Transverse colon (tissue), 4 donors: ENCODE data around the gene HMGN5. TPM values are rescaled to one million over a fixed set of nuclear protein-coding genes. Genes with fewer than 3 reads are reported as not detected.

Experiments
- DNase-seq: peaks from one replicate; pipeline ENCODE4 v3.0.0-alpha.2; 2019
- H3K27ac ChIP-seq, 4 donors: fragments of 200-600 bp; sonication (generic); 2 replicates each; pipeline ENCODE4 v1.5.1; 2016 to 2018; ENCODE audit warnings: inconsistent platforms in 4 of 4
- H3K27me3 ChIP-seq: fragments of 200-600 bp; sonication (generic); 2 replicates; pipeline ENCODE4 v1.5.1; 2017; ENCODE audit warnings: inconsistent platforms
- H3K36me3 ChIP-seq, 4 donors: fragments of 200-600 bp; sonication (generic); 2 replicates each; pipeline ENCODE4 v1.5.1; 2017 to 2019; ENCODE audit warnings: inconsistent platforms in 4 of 4
- H3K4me1 ChIP-seq, 4 donors: fragments of 200-600 bp; sonication (generic); 2 replicates each; pipeline ENCODE4 v1.5.1; 2017 to 2020; ENCODE audit warnings: inconsistent platforms in 4 of 4
- H3K4me3 ChIP-seq, 4 donors: fragments of 200-600 bp; sonication (generic); 1 replicate in 1 of 4; 2 replicates in 3 of 4; pipeline versions ENCODE4 v1.5.1 to v1.6.1; 2017 to 2019; ENCODE audit warnings: inconsistent platforms in 4 of 4
- H3K9me3 ChIP-seq, 2 donors: fragments of 200-600 bp; sonication (generic); 2 replicates each; pipeline ENCODE4 v1.5.1; 2017 to 2019; ENCODE audit warnings: inconsistent platforms in 2 of 2
- EP300 ChIP-seq: sonication (generic); formaldehyde crosslinking; IDR thresholded peaks from one replicate; pipeline ENCODE4 v1.6.1; 2017; ENCODE audit warnings: antibody characterized with exemption, low read depth
- POLR2A ChIP-seq: fragments of 450-650 bp; IDR thresholded peaks from one replicate; pipeline ENCODE4 v1.6.1; 2016; ENCODE audit warnings: antibody characterized with exemption, mild to moderate bottlenecking, moderate library complexity
- POLR2AphosphoS5 ChIP-seq, 3 donors: sonication (generic); formaldehyde crosslinking; IDR thresholded peaks; one replicate each; pipeline ENCODE4 v1.6.1; 2016; ENCODE audit warnings: antibody characterized with exemption in 3 of 3
- WGBS, 2 donors: methylation state at CpG; one replicate each; pipeline ENCODE4 v1.1.5; 2018; ENCODE audit warnings: low coverage in 1 of 2; 5-methylcytosine and 5-hydroxymethylcytosine counted together
- in situ Hi-C, 4 donors: fragments of 200-750 bp; cut with MboI; loops; one replicate each; pipeline versions ENCODE4 v1.15.0 to v1.15.1; 2017; ENCODE audit warnings: low sequenced_read_pairs in 3 of 4, low pct_ligation_motif_present in 1 of 4, low pct_unique_long_range_greater_than_20kb in 1 of 4
- intact Hi-C: fragments of 100-400 bp; cut with DNase I; formaldehyde crosslinking; loops from one replicate; pipeline ENCODE4 v1.15.1; 2023; ENCODE audit warnings: low total_unique reads
- total RNA-seq, 4 donors: library from RNA; depleted of rRNA; stranded (reverse); fragments of >200 nt; gene quantifications; one replicate each; pipeline ENCODE4 v1.1.0, GENCODE V29; 2016
- TF ChIP-seq, protein P1 (sequence below), 5 experiments: fragments of 200-600 bp in 3 of 5; fragments of 450-650 bp in 2 of 5; sonication (generic) in 3 of 5; IDR thresholded peaks; 1 replicate in 2 of 5; 2 replicates in 3 of 5; pipeline ENCODE4 v1.5.1; 2016 to 2017; ENCODE audit warnings: antibody characterized with exemption in 5 of 5, inconsistent platforms in 3 of 5, mild to moderate bottlenecking in 2 of 5, moderate library complexity in 1 of 5

The HMGN5 gene
- total RNA-seq, 4 donors from 2014 or later = 3.0 to 6.1 (median 5.7) TPM; not detected in 1

DNA sequence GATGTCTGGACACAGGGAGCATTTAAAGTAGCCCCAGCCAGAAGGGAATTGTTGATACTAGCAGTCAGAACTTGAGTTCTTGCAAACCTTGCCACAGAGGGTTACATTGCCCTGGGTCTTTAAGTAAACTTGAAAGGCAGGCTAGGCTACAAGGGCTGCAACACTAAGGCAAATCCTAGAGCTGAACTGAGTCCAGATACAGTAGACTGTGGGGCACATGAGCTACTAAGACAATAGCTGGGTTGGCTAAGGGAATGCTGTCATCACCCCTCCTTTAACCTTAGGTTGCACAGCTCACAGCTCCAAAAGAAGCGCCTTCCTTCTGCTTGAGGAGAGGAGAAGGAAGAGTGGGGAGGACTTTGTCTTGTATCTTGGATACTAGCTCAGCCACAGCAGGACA is 35.8 kb upstream of the HMGN5 start:
- H3K27me3 ChIP-seq = no peaks in the 10 kb centered on the region
- H3K4me3 ChIP-seq = no peak overlapping the region
- intact Hi-C loops (no loop called here), in situ Hi-C loops (no loop called here)
- H3K4me1 ChIP-seq = no peaks in the 10 kb centered on the region
- no peak for TF ChIP-seq POLR2A
- TF ChIP-seq EP300 = no peak
- TF ChIP-seq POLR2AphosphoS5 (IDR thresholded peaks at IDR 0.05) = no peak
- TF ChIP-seq, protein P1, sequence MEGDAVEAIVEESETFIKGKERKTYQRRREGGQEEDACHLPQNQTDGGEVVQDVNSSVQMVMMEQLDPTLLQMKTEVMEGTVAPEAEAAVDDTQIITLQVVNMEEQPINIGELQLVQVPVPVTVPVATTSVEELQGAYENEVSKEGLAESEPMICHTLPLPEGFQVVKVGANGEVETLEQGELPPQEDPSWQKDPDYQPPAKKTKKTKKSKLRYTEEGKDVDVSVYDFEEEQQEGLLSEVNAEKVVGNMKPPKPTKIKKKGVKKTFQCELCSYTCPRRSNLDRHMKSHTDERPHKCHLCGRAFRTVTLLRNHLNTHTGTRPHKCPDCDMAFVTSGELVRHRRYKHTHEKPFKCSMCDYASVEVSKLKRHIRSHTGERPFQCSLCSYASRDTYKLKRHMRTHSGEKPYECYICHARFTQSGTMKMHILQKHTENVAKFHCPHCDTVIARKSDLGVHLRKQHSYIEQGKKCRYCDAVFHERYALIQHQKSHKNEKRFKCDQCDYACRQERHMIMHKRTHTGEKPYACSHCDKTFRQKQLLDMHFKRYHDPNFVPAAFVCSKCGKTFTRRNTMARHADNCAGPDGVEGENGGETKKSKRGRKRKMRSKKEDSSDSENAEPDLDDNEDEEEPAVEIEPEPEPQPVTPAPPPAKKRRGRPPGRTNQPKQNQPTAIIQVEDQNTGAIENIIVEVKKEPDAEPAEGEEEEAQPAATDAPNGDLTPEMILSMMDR (IDR thresholded peaks at IDR 0.05) = no peak
- H3K36me3 ChIP-seq = no peaks in the 10 kb centered on the region
- WGBS, 2 donors = 82% methylated on average over 1 of the region's 1 CpG; no CpG with 5 or more reads in 1 of the 2 donors
- DNase-seq = no peak
- H3K9me3 ChIP-seq = no peaks in the 10 kb centered on the region
- H3K27ac ChIP-seq = no peak overlapping the region

DNA sequence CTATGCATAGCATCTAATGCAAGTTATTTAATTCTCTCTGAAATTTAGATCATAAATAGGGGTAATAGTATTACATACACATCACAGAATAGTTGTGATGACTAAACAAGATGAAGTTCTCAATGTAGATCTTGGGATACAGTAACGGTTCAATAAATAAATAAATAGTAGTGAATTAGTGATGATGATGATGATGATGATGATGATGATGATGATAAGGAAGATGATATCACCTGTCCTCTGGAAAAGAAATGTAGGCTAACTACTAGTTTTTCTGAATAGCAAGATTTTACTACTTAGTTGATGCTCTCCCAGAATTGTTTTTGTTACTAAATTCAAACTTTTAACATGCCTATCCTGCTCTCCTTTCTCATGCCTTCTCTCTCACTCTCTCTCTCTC is 30.5 kb upstream of the HMGN5 start:
- TF ChIP-seq POLR2A (no peak), EP300 (no peak), POLR2AphosphoS5 (IDR thresholded peaks at IDR 0.05) (no peak)
- TF ChIP-seq, protein P1 (IDR thresholded peaks at IDR 0.05) = no peak
- Histone ChIP-seq H3K9me3 (no peaks in the 10 kb centered on the region), H3K4me3 (no peak overlapping the region), H3K4me1 (no peaks in the 10 kb centered on the region), H3K36me3 (no peaks in the 10 kb centered on the region), H3K27me3 (no peaks in the 10 kb centered on the region), H3K27ac (no peak overlapping the region)
- DNase-seq = no peak
- intact Hi-C loops (no loop called here), in situ Hi-C loops (no loop called here)
- WGBS, 2 donors = 82% methylated on average over 1 of the region's 1 CpG; no CpG with 5 or more reads in 1 of the 2 donors

DNA sequence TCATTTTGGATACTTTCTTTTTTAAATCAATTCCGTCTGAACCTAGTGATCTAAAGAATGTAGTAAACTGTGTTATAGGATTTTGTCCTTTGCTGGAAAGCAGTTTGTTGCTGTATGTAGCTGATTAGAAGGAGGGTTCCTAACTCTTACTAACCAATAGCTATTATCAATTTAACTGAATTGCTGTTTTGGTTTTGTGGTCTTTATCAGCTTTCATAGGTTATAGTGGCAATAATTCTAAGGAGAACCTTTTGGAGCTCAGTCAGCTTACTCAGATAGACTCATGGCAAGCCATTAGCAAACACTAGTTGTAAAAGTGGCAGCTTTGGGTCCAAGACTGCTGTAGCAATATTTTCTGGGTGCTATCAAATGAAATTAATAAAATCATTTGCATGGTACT is 29.8 kb upstream of the HMGN5 start:
- intact Hi-C loops (no loop called here), in situ Hi-C loops (no loop called here)
- TF ChIP-seq POLR2A = no peak
- no peak for TF ChIP-seq EP300
- no peak for TF ChIP-seq POLR2AphosphoS5 (IDR thresholded peaks at IDR 0.05)
- TF ChIP-seq, protein P1 (IDR thresholded peaks at IDR 0.05) = no peak
- Histone ChIP-seq H3K4me3 (no peak overlapping the region), H3K4me1 (no peaks in the 10 kb centered on the region), H3K27ac (no peak overlapping the region), H3K9me3 (no peaks in the 10 kb centered on the region), H3K36me3 (no peaks in the 10 kb centered on the region), H3K27me3 (no peaks in the 10 kb centered on the region)
- no peak for DNase-seq
- 53 to 86% methylated on average over 1 of the region's 1 CpG for WGBS, 2 donors

DNA sequence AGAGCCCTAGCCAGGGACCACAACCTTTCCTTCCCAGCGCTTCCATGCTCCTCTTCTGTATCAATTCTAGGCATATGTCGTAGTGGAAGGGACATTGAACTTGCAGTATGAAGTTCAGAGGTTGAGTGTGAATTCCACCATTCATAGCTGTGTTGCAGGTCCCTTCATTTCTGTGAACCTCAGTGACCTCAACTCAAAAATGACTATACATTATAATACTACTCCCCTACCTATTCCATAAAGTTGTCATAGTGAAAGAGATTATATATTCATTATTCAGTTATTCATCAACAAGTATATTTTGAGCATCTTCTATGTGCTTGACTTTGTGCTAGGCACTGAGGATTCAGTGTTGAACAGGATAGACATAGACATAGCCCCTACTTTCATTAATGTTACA is 28.2 kb upstream of the HMGN5 start:
- H3K9me3 ChIP-seq = no peaks in the 10 kb centered on the region
- intact Hi-C loops = no loop called here
- 90% methylated on average over 2 of the region's 2 CpGs; no CpG with 5 or more reads in 1 of the 2 donors for WGBS, 2 donors
- in situ Hi-C loops = no loop called here
- TF ChIP-seq POLR2AphosphoS5 (IDR thresholded peaks at IDR 0.05) (no peak), POLR2A (no peak)
- H3K4me3 ChIP-seq = no peak overlapping the region
- H3K27ac ChIP-seq = no peak overlapping the region
- no peak for DNase-seq
- no peaks in the 10 kb centered on the region for H3K4me1 ChIP-seq
- H3K27me3 ChIP-seq = no peaks in the 10 kb centered on the region
- no peaks in the 10 kb centered on the region for H3K36me3 ChIP-seq

DNA sequence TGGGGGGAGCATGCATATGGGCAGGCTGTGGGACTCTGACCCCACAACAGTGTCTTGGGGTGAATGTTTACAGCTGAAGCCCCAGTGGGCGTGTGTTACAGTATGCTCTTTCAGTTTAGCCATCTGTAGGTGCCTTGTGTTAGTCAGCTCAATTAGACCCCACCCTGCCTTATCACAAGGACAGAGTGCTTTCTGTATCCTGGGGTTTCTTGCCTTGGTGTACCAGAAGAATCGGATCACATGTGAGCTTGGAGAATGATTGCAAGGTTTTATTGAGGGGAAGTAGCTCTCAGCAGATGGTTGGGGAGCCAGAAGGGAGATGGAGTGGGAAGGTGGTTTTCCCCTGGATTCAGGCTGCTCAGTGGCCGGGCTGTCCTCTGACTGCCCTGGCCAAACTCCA is 27.5 kb upstream of the HMGN5 start:
- Histone ChIP-seq H3K9me3 (no peaks in the 10 kb centered on the region), H3K27ac (no peak overlapping the region), H3K4me1 (no peaks in the 10 kb centered on the region), H3K36me3 (no peaks in the 10 kb centered on the region), H3K27me3 (no peaks in the 10 kb centered on the region), H3K4me3 (no peak overlapping the region)
- in situ Hi-C loops (no loop called here), intact Hi-C loops (no loop called here)
- no peak for DNase-seq
- 58% methylated on average over 3 of the region's 3 CpGs; no CpG with 5 or more reads in 1 of the 2 donors for WGBS, 2 donors
- TF ChIP-seq EP300 = no peak
- no peak for TF ChIP-seq POLR2AphosphoS5 (IDR thresholded peaks at IDR 0.05)
- TF ChIP-seq POLR2A = no peak
- TF ChIP-seq, protein P1 (IDR thresholded peaks at IDR 0.05) = no peak
